UCSD-AML1 (cell line): ENCODE measurements around the gene TBL1XR1.

Experiments
- DNase-seq: peaks from one replicate; lab custom pipeline; 2025; ENCODE audit not compliant: unreplicated experiment; lab: John Stamatoyannopoulos, UW

The TBL1XR1 gene

DNA sequence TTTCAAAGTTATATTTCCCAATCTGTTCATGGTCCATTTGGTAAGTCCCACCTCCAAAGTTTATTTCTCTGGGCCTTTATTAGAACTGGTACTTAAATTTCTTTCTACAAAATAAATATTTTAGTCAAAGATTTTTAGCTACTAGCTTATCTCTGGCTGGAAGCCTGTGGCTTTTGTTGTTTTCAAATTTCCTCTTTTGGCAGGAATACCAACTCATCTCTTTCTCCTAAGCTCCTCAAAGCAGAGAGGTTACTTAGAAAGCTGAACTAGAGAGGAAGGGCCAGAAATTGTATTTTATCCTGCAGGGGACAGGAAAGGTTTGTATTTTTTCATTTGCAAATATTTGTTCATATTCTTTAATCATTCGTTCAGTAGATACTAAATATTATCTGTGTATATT is 227.8 kb downstream of the TBL1XR1 start:
- no peak for DNase-seq
